Measurements from ENCODE around the gene L3MBTL3. TPM values are rescaled to one million over a fixed set of nuclear protein-coding genes. Genes with fewer than 3 reads are reported as not detected.

L3MBTL3 gene
- total RNA-seq, 1 donor from 2014 or later: 23.8 TPM

GRCh38 chr6:130189531-130190397, 171.4 kb downstream of the L3MBTL3 start:
- DNase-seq (ENCODE audit: extremely low spot score, unreplicated experiment): no peak
- TF ChIP-seq CTCF (conservative IDR thresholded peaks at IDR 0.05): no peak
- H3K9me3 Mint-ChIP-seq: peaks cover 6% of the 10 kb centered on the region
- H3K36me3 Mint-ChIP-seq: peaks cover 4% of the 10 kb centered on the region
- H3K27ac Mint-ChIP-seq: no peak overlapping the region
- H3K4me3 Mint-ChIP-seq: no peak overlapping the region
- H3K27me3 Mint-ChIP-seq: no peaks in the 10 kb centered on the region
- no peaks in the 10 kb centered on the region for H3K4me1 Mint-ChIP-seq (ENCODE audit: unreplicated experiment)

Other genes starting within 250 kb of the L3MBTL3 start
- gene TMEM244, start 157.3 kb upstream of the L3MBTL3 start, total RNA-seq (ENCODE audit: low replicate concordance): not detected in 2 replicates
- gene SAMD3, start 204.4 kb downstream of the L3MBTL3 start, total RNA-seq (ENCODE audit: low replicate concordance): 2.4 and 3.3 TPM in 2 replicates